ENCODE data around the gene NDUFS1.

- TF ChIP-seq POLR2A (IDR thresholded peaks at IDR 0.05) (no peak), CTCF (IDR thresholded peaks at IDR 0.05) (no peak)
These were observed 45.5 kb upstream of the NDUFS1 start for GRCh38 chr2:206204710-206205109.

Measured in thyroid gland (tissue), 4 donors.